IMR-90 (cell line): Measurements from ENCODE around the gene CCSER1. TPM values are rescaled to one million over a fixed set of nuclear protein-coding genes. Genes with fewer than 3 reads are reported as not detected.

Source experiments
- ATAC-seq: fragments of 200-7000 bp; cut with Tn5 transposase; 2 replicates; pipeline ENCODE4 v1.9.1; 2020; ENCODE audit warnings: low read depth, mild to moderate bottlenecking, moderate library complexity
- BruUV-seq: library from RNA; stranded (reverse); fragments of 400-500 nt; replicated peaks from 2 replicates; lab custom pipeline; 2021; lab: Mats Ljungman, UMichigan
- CTCF ChIA-PET: fragments of 300-600 bp; formaldehyde crosslinking; extraction: SDS; loops from one replicate; lab custom pipeline; 2021; ENCODE audit warnings: antibody characterized with exemption; lab: Yijun Ruan, JAX
- POLR2A ChIA-PET: fragments of 300-600 bp; sonication (Branson Sonifier 250); formaldehyde crosslinking; loops from one replicate; lab custom pipeline; 2022; ENCODE audit warnings: antibody characterized with exemption; ENCODE audit not compliant: unreplicated experiment; lab: Charles Lee
- DNase-seq: peaks from one replicate; pipeline ENCODE4 v3.0.0; 2013
- H2AFZ ChIP-seq: replicated peaks from 2 replicates; pipeline ENCODE3; 2013; ENCODE audit warnings: low read length, mild to moderate bottlenecking; ENCODE audit not compliant: poor library complexity
- H2AK5ac ChIP-seq: 2 replicates; pipeline ENCODE4 v1.6.1; 2013; ENCODE audit warnings: low read depth, low read length, inconsistent platforms
- H2AK9ac ChIP-seq: replicated peaks from 2 replicates; pipeline ENCODE3; 2013; ENCODE audit warnings: mild to moderate bottlenecking, low read depth, low read length, moderate library complexity; ENCODE audit not compliant: poor library complexity
- H2BK120ac ChIP-seq: 2 replicates; pipeline ENCODE4 v1.6.1; 2013; ENCODE audit warnings: low read depth, low read length, inconsistent platforms
- H2BK15ac ChIP-seq: 3 replicates; pipeline ENCODE4 v1.6.1; 2013; ENCODE audit warnings: low read depth, low read length, inconsistent platforms
- H2BK20ac ChIP-seq: 2 replicates; pipeline ENCODE4 v1.6.1; 2013; ENCODE audit warnings: low read depth, mild to moderate bottlenecking, inconsistent platforms, low read length, moderate library complexity
- H2BK5ac ChIP-seq: 2 replicates; pipeline ENCODE4 v1.6.1; 2013; ENCODE audit warnings: mild to moderate bottlenecking, low read depth, low read length, inconsistent platforms; ENCODE audit not compliant: poor library complexity, severe bottlenecking
- H3K14ac ChIP-seq: replicated peaks from 2 replicates; pipeline ENCODE4 v1.6.1; 2013; ENCODE audit warnings: low read depth, low read length, inconsistent platforms
- H3K18ac ChIP-seq: 2 replicates; pipeline ENCODE4 v1.6.1; 2013; ENCODE audit warnings: low read depth, low read length, control low read depth
- H3K23ac ChIP-seq: 2 replicates; pipeline ENCODE4 v1.6.1; 2013; ENCODE audit warnings: low read depth, low read length, inconsistent platforms
- H3K27ac ChIP-seq: 2 replicates; pipeline ENCODE4 v1.5.1; 2013; ENCODE audit warnings: mild to moderate bottlenecking, control low read depth, low read length; ENCODE audit not compliant: insufficient read depth
- H3K27me3 ChIP-seq: 2 replicates; pipeline ENCODE4 v1.6.1; 2013; ENCODE audit warnings: low read length; ENCODE audit not compliant: control insufficient read depth, insufficient read depth
- H3K36me3 ChIP-seq: 2 replicates; pipeline ENCODE4 v1.6.1; 2013; ENCODE audit warnings: low read length, mixed read lengths; ENCODE audit not compliant: control insufficient read depth, insufficient read depth
- H3K4ac ChIP-seq: 2 replicates; pipeline ENCODE4 v1.6.1; 2013; ENCODE audit warnings: low read depth, low read length, inconsistent platforms
- H3K4me1 ChIP-seq: 2 replicates; pipeline ENCODE4 v1.6.1; 2013; ENCODE audit warnings: low read length, mixed read lengths; ENCODE audit not compliant: control insufficient read depth, insufficient read depth
- H3K4me2 ChIP-seq: 2 replicates; pipeline ENCODE4 v1.6.1; 2013; ENCODE audit warnings: low read depth, mild to moderate bottlenecking, control low read depth, low read length, moderate library complexity
- H3K4me3 ChIP-seq: 2 replicates; pipeline ENCODE4 v1.5.1; 2013; ENCODE audit warnings: low read depth, mild to moderate bottlenecking, control low read depth, low read length, moderate library complexity; ENCODE audit not compliant: insufficient read depth
- H3K56ac ChIP-seq: 2 replicates; pipeline ENCODE4 v1.6.1; 2013; ENCODE audit warnings: low read length, inconsistent platforms; ENCODE audit not compliant: insufficient read depth; ENCODE audit errors: extremely low read depth
- H3K79me1 ChIP-seq, 2 experiments: 2 replicates each; pipeline ENCODE4 v1.6.1; 2013; ENCODE audit warnings: low read length in 2 of 2, inconsistent platforms in 1 of 2, low read depth in 1 of 2
- H3K9ac ChIP-seq: 2 replicates; pipeline ENCODE4 v1.6.1; 2013; ENCODE audit warnings: low read depth, low read length, control low read depth
- H3K9me1 ChIP-seq: 2 replicates; pipeline ENCODE4 v1.6.1; 2013; ENCODE audit warnings: low read length, inconsistent platforms; ENCODE audit not compliant: insufficient read depth
- H3K9me3 ChIP-seq: 2 replicates; pipeline ENCODE4 v1.6.1; 2013; ENCODE audit warnings: low read length; ENCODE audit not compliant: control insufficient read depth, insufficient read depth
- H4K20me1 ChIP-seq: 2 replicates; pipeline ENCODE4 v1.6.1; 2013; ENCODE audit warnings: low read length, inconsistent platforms; ENCODE audit not compliant: insufficient read depth
- H4K5ac ChIP-seq: 2 replicates; pipeline ENCODE4 v1.6.1; 2013; ENCODE audit warnings: mild to moderate bottlenecking, low read depth, low read length, control low read depth
- H4K8ac ChIP-seq, 2 experiments: 2 replicates each; pipeline ENCODE4 v1.6.1; 2013; ENCODE audit warnings: low read depth in 2 of 2, low read length in 2 of 2, control low read depth in 1 of 2, inconsistent platforms in 1 of 2
- H4K91ac ChIP-seq: 2 replicates; pipeline ENCODE4 v1.6.1; 2013; ENCODE audit warnings: low read depth, low read length, inconsistent platforms; ENCODE audit not compliant: insufficient read depth
- MAFK ChIP-seq: IDR thresholded peaks from 2 replicates; pipeline ENCODE4 v1.6.1; 2012; ENCODE audit warnings: low read depth, low read length, improper control_type of control experiment
- MAZ ChIP-seq: IDR thresholded peaks from 2 replicates; pipeline ENCODE4 v1.6.1; 2012; ENCODE audit warnings: low read depth, mild to moderate bottlenecking, low read length, improper control_type of control experiment, moderate library complexity, borderline replicate concordance
- POLR2A ChIP-seq: IDR thresholded peaks from 2 replicates; pipeline ENCODE4 v1.6.1; 2012; ENCODE audit warnings: mild to moderate bottlenecking, low read depth, low read length
- RCOR1 ChIP-seq: IDR thresholded peaks from 2 replicates; pipeline ENCODE4 v1.6.1; 2012; ENCODE audit warnings: mild to moderate bottlenecking, low read length, improper control_type of control experiment; ENCODE audit not compliant: insufficient replicate concordance
- RFX5 ChIP-seq: IDR thresholded peaks from 2 replicates; pipeline ENCODE4 v1.8.0; 2012; ENCODE audit warnings: low read depth, mild to moderate bottlenecking, low read length, moderate library complexity
- SMC3 ChIP-seq: fragments of 150-350 bp; IDR thresholded peaks from 2 replicates; pipeline ENCODE4 v1.6.1; 2016; ENCODE audit warnings: low read depth, mild to moderate bottlenecking, antibody characterized with exemption, low read length, moderate library complexity
- WGBS, 2 experiments: methylation state at CpG; one replicate each; pipeline versions ENCODE4 v1.1.5 to v1.1.7; 2013; ENCODE audit warnings: missing lambda C conversion rate in 2 of 2; ENCODE audit not compliant: insufficient read length in 1 of 2; ENCODE audit errors: extremely low coverage in 2 of 2; 5-methylcytosine and 5-hydroxymethylcytosine counted together
- dilution Hi-C: fragments of 300-500 bp; cut with HindIII; formaldehyde crosslinking; loops from one replicate; pipeline ENCODE4 v1.14.3; 2018; ENCODE audit warnings: low sequenced_read_pairs; ENCODE audit not compliant: unreplicated experiment
- in situ Hi-C: fragments of 300-500 bp; cut with MboI; formaldehyde crosslinking; loops from 3 replicates; pipeline ENCODE4 v1.14.3; 2019; ENCODE audit warnings: low sequenced_read_pairs, inconsistent platforms, mixed read lengths
- intact Hi-C: fragments of 100-400 bp; cut with micrococcal nuclease; formaldehyde crosslinking; loops from 2 replicates; pipeline ENCODE4 v1.10.0; 2022
- polyA plus RNA-seq, 3 experiments: library from polyadenylated mRNA; depleted of rRNA; stranded (reverse); fragments of >200 nt; gene quantifications; 2 replicates each; pipeline ENCODE4 v1.2.3, GENCODE V29; 2012; ENCODE audit warnings: low replicate concordance in 1 of 3
- total RNA-seq: library from RNA; depleted of rRNA; stranded (reverse); fragments of >200 nt; gene quantifications from 2 replicates; pipeline ENCODE4 v1.2.3, GENCODE V29; 2012

Gene CCSER1
- total and polyA plus RNA-seq, 2 of the 4 experiments (the other 2 are of a cell fraction) = not detected

DNA sequence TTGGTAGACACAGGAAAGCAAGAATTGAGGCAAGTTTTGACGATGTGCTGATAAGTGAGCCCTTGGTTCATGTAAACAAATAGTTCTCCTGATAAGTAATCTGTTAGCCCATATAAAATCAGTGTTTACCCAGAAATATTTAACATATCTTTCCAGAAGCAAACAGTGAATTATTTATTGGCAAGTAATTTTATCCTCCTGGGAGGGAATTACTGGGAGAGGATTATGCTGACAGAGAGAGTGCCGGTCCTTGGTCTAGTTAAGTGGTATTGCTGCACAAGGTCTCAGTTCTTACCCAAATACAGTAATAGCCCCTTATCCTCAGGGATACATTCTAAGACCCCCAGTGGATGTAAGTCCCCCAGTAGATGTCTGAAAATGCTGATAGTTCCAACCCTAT, 315.4 kb downstream of the CCSER1 start:
- Histone ChIP-seq H2BK120ac (no peak overlapping the region), H2AK5ac (no peak overlapping the region), H3K27me3 (no peaks in the 10 kb centered on the region), H2BK20ac (no peak overlapping the region), H3K9me1 (no peaks in the 10 kb centered on the region), H3K27ac (no peak overlapping the region), H2AK9ac (no peak overlapping the region), H3K79me1 (no peaks in the 10 kb centered on the region), H3K23ac (no peak overlapping the region), H4K20me1 (no peaks in the 10 kb centered on the region), H3K4me2 (no peak overlapping the region), H2AFZ (no peak overlapping the region), H4K8ac (no peak overlapping the region), H3K56ac (no peak overlapping the region), H3K4me1 (no peaks in the 10 kb centered on the region), H4K5ac (no peak overlapping the region), H3K36me3 (no peaks in the 10 kb centered on the region), H3K4ac (no peak overlapping the region), H3K9me3 (no peaks in the 10 kb centered on the region), H3K4me3 (no peak overlapping the region), H2BK15ac (no peak overlapping the region), H3K9ac (no peak overlapping the region), H4K91ac (no peak overlapping the region), H3K18ac (no peak overlapping the region), H3K14ac (no peak overlapping the region), H2BK5ac (no peak overlapping the region)
- ATAC-seq = no peak
- ChIA-PET POLR2A (no interaction called here), CTCF (no interaction called here)
- WGBS, 2 experiments = no CpG with 5 or more reads among the region's 2 CpGs
- intact Hi-C loops (no loop called here), in situ Hi-C loops (no loop called here), dilution Hi-C loops (no loop called here)
- TF ChIP-seq RCOR1 = no peak
- TF ChIP-seq MAFK = no peak
- no peak for TF ChIP-seq RFX5
- no peak for TF ChIP-seq POLR2A
- TF ChIP-seq MAZ = no peak
- no peak for TF ChIP-seq SMC3
- no TSS peak for BruUV-seq
- no peak for DNase-seq
